ENCODE data around the gene LRRC57. TPM values are rescaled to one million over a fixed set of nuclear protein-coding genes. Genes with fewer than 3 reads are reported as not detected.

Gene LRRC57
- total and polyA plus RNA-seq, 2 of the 8 experiments (the other 6 are each of a cell fraction or from before 2014, with no cell fraction given) = 5.0 to 12.7 TPM

- Histone ChIP-seq H3K4ac (replicated peaks; ENCODE audit: insufficient read length, low read depth, low read length) (no peak overlapping the region), H2AFZ (ENCODE audit: low read length) (no peak overlapping the region), H3K23me2 (ENCODE audit: low read depth, low read length) (no peaks in the 10 kb centered on the region; the same call in 1 of the 2 replicates), H4K8ac (ENCODE audit: extremely low read depth, insufficient read depth, low read length) (no peak overlapping the region), H4K91ac (replicated peaks; ENCODE audit: insufficient read length, low read length) (no peak overlapping the region), H3K36me3 (ENCODE audit: control insufficient read depth in 2 of 4, insufficient read depth in 4 of 4, low read length in 3 of 4) (peaks cover 0 to 18% (median 5%) of the 10 kb centered on the region in 4 experiments; a peak in 5 of 8 replicates), H2BK5ac (ENCODE audit: low read depth, low read length) (no peak overlapping the region), H3K79me2 (ENCODE audit: control insufficient read depth in 1 of 2, insufficient read depth in 2 of 2, low read length in 2 of 2) (peaks cover 0 to 11% of the 10 kb centered on the region in 2 experiments; a peak in 3 of 4 replicates), H3K18ac (ENCODE audit: extremely low read depth, low read length) (no peak overlapping the region), H3K9ac (replicated peaks in 1 of 4; ENCODE audit: extremely low read depth in 1 of 4, low read depth in 3 of 4, low read length in 3 of 4) (no peak overlapping the region), H3K56ac (replicated peaks; ENCODE audit: insufficient read length, low read depth, low read length) (no peak overlapping the region), H4K20me1 (replicated peaks in 1 of 2; ENCODE audit: control insufficient read depth in 1 of 2, insufficient read depth in 2 of 2, low read length in 2 of 2) (no peaks in the 10 kb centered on the region), H4K5ac (ENCODE audit: insufficient read length, low read depth, low read length) (no peak overlapping the region), H3K27me3 (replicated peaks in 1 of 4; ENCODE audit: control insufficient read depth in 3 of 4, extremely low read depth in 1 of 4, insufficient read depth in 3 of 4, low read length in 3 of 4) (no peaks in the 10 kb centered on the region), H3K14ac (ENCODE audit: insufficient read length) (no peak overlapping the region), H2AK5ac (ENCODE audit: low read depth, low read length) (no peak overlapping the region), H3K4me1 (replicated peaks in 1 of 4; ENCODE audit: control insufficient read depth in 3 of 4, insufficient read depth in 4 of 4, low read length in 3 of 4) (peaks cover 0 to 3% (median 0%) of the 10 kb centered on the region in 4 experiments; a peak in 2 of 7 replicates), H3K23ac (ENCODE audit: insufficient read length) (no peak overlapping the region), H3K4me3 (ENCODE audit: extremely low read depth in 1 of 4, insufficient read depth in 2 of 4, low read depth in 3 of 4, low read length in 4 of 4) (no peak overlapping the region), H3K27ac (ENCODE audit: low read depth, low read length) (no peak overlapping the region), H2BK120ac (replicated peaks; ENCODE audit: low read depth, low read length) (no peak overlapping the region), H3K4me2 (ENCODE audit: insufficient read depth in 1 of 2, low read depth in 2 of 2, low read length in 2 of 2) (no peak overlapping the region), H2BK20ac (ENCODE audit: low read length) (no peak overlapping the region), H2BK12ac (ENCODE audit: low read depth, low read length) (no peak overlapping the region), H3K79me1 (ENCODE audit: low read depth, low read length) (no peaks in the 10 kb centered on the region; the same call in 1 of the 2 replicates), H2BK15ac (ENCODE audit: low read length) (no peak overlapping the region), H3K9me3 (ENCODE audit: insufficient read depth in 2 of 2, low read depth in 1 of 2, low read length in 1 of 2) (no peaks in the 10 kb centered on the region)
- TF ChIP-seq BACH1 (IDR thresholded peaks at IDR 0.05; ENCODE audit: low read length) = no peak
- TF ChIP-seq ASH2L (IDR thresholded peaks at IDR 0.05; ENCODE audit: low read length) = no peak
- TF ChIP-seq POLR2AphosphoS5 (IDR thresholded peaks at IDR 0.05; ENCODE audit: low read depth, low read length) = no peak
- no peak for TF ChIP-seq TEAD4 (IDR thresholded peaks at IDR 0.05; ENCODE audit: low read depth, low read length)
- no peak for TF ChIP-seq CBX8 (IDR thresholded peaks at IDR 0.05; ENCODE audit: borderline replicate concordance, low read depth, low read length)
- no peak for TF ChIP-seq GTF2F1 (IDR thresholded peaks at IDR 0.05; ENCODE audit: borderline replicate concordance, low read depth, low read length)
- TF ChIP-seq KDM4A (IDR thresholded peaks at IDR 0.05; ENCODE audit: low read depth, low read length, severe bottlenecking) = no peak
- TF ChIP-seq CBX5 (IDR thresholded peaks at IDR 0.05; ENCODE audit: low read depth, low read length) = no peak
- TF ChIP-seq ATF2 (IDR thresholded peaks at IDR 0.05; ENCODE audit: low read length) = no peak
- POLR2A ChIA-PET (ENCODE audit: partially characterized antibody) = interaction anchor here (1.0 to 1.9 kb wide), 4 partner anchors 9 to 54 kb away, joined by 3 to 5 read pairs (median 4); partner anchors contain the start of gene ZNF106
- 83% methylated on average over 4 of the region's 4 CpGs; no CpG with 5 or more reads in 1 of the 2 experiments for WGBS, 2 experiments (ENCODE audit: extremely low coverage in 1 of 2, insufficient coverage in 1 of 2, insufficient read length in 1 of 2, insufficient replicate concordance in 2 of 2, low coverage in 1 of 2, low lambda C conversion rate in 2 of 2, missing lambda C conversion rate in 1 of 2)
- DNase-seq (ENCODE audit: low read depth in 1 of 2, low spot score in 2 of 2) = no peak
- CTCF ChIA-PET (ENCODE audit: partially characterized antibody) = interaction anchor here (1.4 to 2.3 kb wide), 2 partner anchors 11 to 107 kb away, joined by 3 to 7 read pairs; no protein-coding TSS in a partner anchor
- FAIRE-seq = no peak
Measured at GRCh38 chr15:42544853-42545629, 3.6 kb downstream of the LRRC57 start.
